Left lung (tissue), 10 donors: Measurements from ENCODE around the gene ECI2. TPM values are rescaled to one million over a fixed set of nuclear protein-coding genes. Genes with fewer than 3 reads are reported as not detected.

Source experiments
- ATAC-seq: fragments of 200-7000 bp; cut with Tn5 transposase; one replicate; pipeline ENCODE4 v1.9.1; 2020; ENCODE audit warnings: moderate library complexity
- DNase-seq, 4 donors: peaks; one replicate each; pipeline ENCODE4 v3.0.0-alpha.2; 2013 to 2020
- H3K27ac ChIP-seq, 2 donors: fragments of 200-600 bp; sonication (generic) in 1 of 2; one replicate each; pipeline versions ENCODE4 v1.5.0 to v1.8.0; 2020 to 2021
- H3K27me3 ChIP-seq, 2 donors: fragments of 200-600 bp; sonication (generic) in 1 of 2; one replicate each; pipeline versions ENCODE4 v1.5.0 to v1.8.0; 2020 to 2021
- H3K36me3 ChIP-seq, 2 donors: fragments of 200-600 bp; sonication (generic) in 1 of 2; one replicate each; pipeline versions ENCODE4 v1.5.0 to v1.8.0; 2020 to 2021
- H3K4me1 ChIP-seq, 2 donors: fragments of 200-600 bp; one replicate each; pipeline ENCODE4 v1.8.0; 2021
- H3K4me3 ChIP-seq, 2 donors: fragments of 200-600 bp; sonication (generic) in 1 of 2; one replicate each; pipeline versions ENCODE4 v1.5.0 to v1.8.0; 2020 to 2021; ENCODE audit warnings: mild to moderate bottlenecking in 1 of 2
- H3K9me3 ChIP-seq, 2 donors: fragments of 200-600 bp; sonication (generic) in 1 of 2; one replicate each; pipeline versions ENCODE4 v1.5.0 to v1.8.0; 2020 to 2021
- CTCF ChIP-seq, 2 donors: fragments of 200-600 bp; sonication (generic) in 1 of 2; IDR thresholded peaks; one replicate each; pipeline versions ENCODE4 v1.5.0 to v1.8.0; 2021; ENCODE audit warnings: antibody characterized with exemption in 2 of 2
- intact Hi-C, 2 donors: fragments of 100-400 bp; cut with DNase I; formaldehyde crosslinking; loops; one replicate each; pipeline versions ENCODE4 v1.11.2 to v1.14.2; 2022
- polyA plus RNA-seq, 6 donors: library from polyadenylated mRNA; unstranded; fragments of 120-200 nt; gene quantifications; one replicate each; pipeline ENCODE4 v1.2.1, GENCODE V29; 2013; ENCODE audit not compliant: insufficient read length in 6 of 6
- total RNA-seq, 2 donors: library from RNA; stranded (reverse); fragmentation: NEBNext Ultra II Directional; extraction: Animal tissue kit (Norgen Biotek cat#: 25700); gene quantifications; one replicate each; pipeline ENCODE4 v1.2.1, GENCODE V29; 2021
- donor health status: DM: no; HTN: yes; CAD: no.
- donor health status: DM: no; HTN: no; CAD: no.

The ECI2 gene
- total and polyA plus RNA-seq, 8 donors = 34.4 to 86.5 (median 73.9) TPM

GRCh38 chr6:4153514-4153985 lies 18.2 kb upstream of the ECI2 start:
- Histone ChIP-seq H3K4me1 (peaks cover 0 to 4% of the 10 kb centered on the region in 2 donors), H3K27me3 (no peaks in the 10 kb centered on the region), H3K9me3 (no peaks in the 10 kb centered on the region), H3K27ac (no peak overlapping the region), H3K4me3 (no peak overlapping the region), H3K36me3 (no peaks in the 10 kb centered on the region)
- no peak for ATAC-seq
- no peak for TF ChIP-seq CTCF (IDR thresholded peaks at IDR 0.05)
- DNase-seq = no peak
- intact Hi-C loops = no loop called here

GRCh38 chr6:4145083-4145482 lies 9.7 kb upstream of the ECI2 start:
- no peak overlapping the region for H3K4me3 ChIP-seq
- intact Hi-C loops = no loop called here
- H3K9me3 ChIP-seq = no peaks in the 10 kb centered on the region
- H3K36me3 ChIP-seq = no peaks in the 10 kb centered on the region
- H3K4me1 ChIP-seq = no peaks in the 10 kb centered on the region
- DNase-seq (no peak), ATAC-seq (no peak)
- no peak overlapping the region for H3K27ac ChIP-seq
- no peaks in the 10 kb centered on the region for H3K27me3 ChIP-seq
- no peak for TF ChIP-seq CTCF (IDR thresholded peaks at IDR 0.05)

GRCh38 chr6:4139272-4139671 lies 3.9 kb upstream of the ECI2 start:
- peaks cover 2 to 11% of the 10 kb centered on the region in 2 donors for H3K4me1 ChIP-seq
- no peak for TF ChIP-seq CTCF (IDR thresholded peaks at IDR 0.05)
- intact Hi-C loops = no loop called here

GRCh38 chr6:4138186-4138585 lies 2.8 kb upstream of the ECI2 start:
- no peak for DNase-seq
- intact Hi-C loops = no loop called here

More at GRCh38 chr6:4139272-4139671, 3.9 kb upstream of the ECI2 start:
- ATAC-seq (no peak), DNase-seq (no peak)
- Histone ChIP-seq H3K9me3 (no peaks in the 10 kb centered on the region), H3K4me3 (no peak overlapping the region), H3K36me3 (no peaks in the 10 kb centered on the region), H3K27ac (no peak overlapping the region), H3K27me3 (no peaks in the 10 kb centered on the region)

GRCh38 chr6:4136354-4136831 lies 1.0 kb upstream of the ECI2 start:
- peaks cover 10 to 24% of the 10 kb centered on the region in 2 donors for H3K4me1 ChIP-seq
- no peaks in the 10 kb centered on the region for H3K9me3 ChIP-seq
- peak overlapping the region; percentile 71 to 73 for H3K27ac ChIP-seq
- peak overlapping the region; percentile 65 to 66 for H3K4me3 ChIP-seq
- H3K36me3 ChIP-seq = no peaks in the 10 kb centered on the region
- DNase-seq (no peak), ATAC-seq (no peak)
- intact Hi-C loops = no loop called here
- H3K27me3 ChIP-seq = no peaks in the 10 kb centered on the region
- no peak for TF ChIP-seq CTCF (IDR thresholded peaks at IDR 0.05)

More at GRCh38 chr6:4138186-4138585, 2.8 kb upstream of the ECI2 start:
- ATAC-seq = no peak
- no peaks in the 10 kb centered on the region for H3K36me3 ChIP-seq
- H3K4me1 ChIP-seq = peaks cover 10 to 22% of the 10 kb centered on the region in 2 donors
- H3K27me3 ChIP-seq = no peaks in the 10 kb centered on the region
- no peak overlapping the region for H3K4me3 ChIP-seq
- H3K9me3 ChIP-seq = no peaks in the 10 kb centered on the region
- TF ChIP-seq CTCF (IDR thresholded peaks at IDR 0.05) = no peak
- H3K27ac ChIP-seq = no peak overlapping the region
